Stimulated activated CD8-positive, alpha-beta memory T cell treated with anti-CD3 and anti-CD28 coated beads, Interleukin-12 subunit alpha, Interleukin-12 subunit beta, amount 100 ng/mL, for 4 hours (primary cell): ENCODE data around the gene CDH10.

ENCODE experiments used
- DNase-seq: peaks from one replicate; pipeline ENCODE4 v3.0.0-alpha.2; 2020; ENCODE audit warnings: low read depth

Gene CDH10

GRCh38 chr5:24598956-24599355 is 45.8 kb downstream of the CDH10 start:
- DNase-seq, result no peak

GRCh38 chr5:24595329-24595728 is 49.4 kb downstream of the CDH10 start:
- DNase-seq, result no peak

GRCh38 chr5:24591426-24591825 is 53.4 kb downstream of the CDH10 start:
- DNase-seq, result no peak

GRCh38 chr5:24589566-24589965 is 55.2 kb downstream of the CDH10 start:
- no peak for DNase-seq

- DNase-seq, result no peak
These were observed 59.0 kb downstream of the CDH10 start for GRCh38 chr5:24585751-24586150.

GRCh38 chr5:24571302-24571701 is 73.5 kb downstream of the CDH10 start:
- no peak for DNase-seq

GRCh38 chr5:24566933-24567332 is 77.8 kb downstream of the CDH10 start:
- DNase-seq, result no peak

GRCh38 chr5:24555229-24555628 is 89.5 kb downstream of the CDH10 start:
- no peak for DNase-seq

GRCh38 chr5:24547132-24547531 is 97.6 kb downstream of the CDH10 start:
- DNase-seq, result no peak

GRCh38 chr5:24539613-24540012 is 105.2 kb downstream of the CDH10 start:
- no peak for DNase-seq

- no peak for DNase-seq
These were observed 106.4 kb downstream of the CDH10 start for GRCh38 chr5:24538346-24538745.

- DNase-seq, result no peak
These were observed 109.1 kb downstream of the CDH10 start for GRCh38 chr5:24535646-24536045.

- DNase-seq, result no peak
These were observed 113.9 kb downstream of the CDH10 start for GRCh38 chr5:24530906-24531305.

- no peak for DNase-seq
These were observed 119.4 kb downstream of the CDH10 start for GRCh38 chr5:24525414-24525813.

- no peak for DNase-seq
These were observed 132.4 kb downstream of the CDH10 start for GRCh38 chr5:24512423-24512822.

GRCh38 chr5:24510523-24510988 is 134.2 kb downstream of the CDH10 start:
- DNase-seq, result no peak

GRCh38 chr5:24509943-24510342 is 134.8 kb downstream of the CDH10 start:
- DNase-seq, result no peak

GRCh38 chr5:24505258-24505657 is 139.5 kb downstream of the CDH10 start:
- no peak for DNase-seq

- no peak for DNase-seq
These were observed 147.1 kb downstream of the CDH10 start for GRCh38 chr5:24497591-24498157.

- no peak for DNase-seq
These were observed 147.6 kb downstream of the CDH10 start for GRCh38 chr5:24497145-24497544.

- no peak for DNase-seq
These were observed 148.5 kb downstream of the CDH10 start for GRCh38 chr5:24496268-24496667.

GRCh38 chr5:24492229-24492628 is 152.5 kb downstream of the CDH10 start:
- no peak for DNase-seq

GRCh38 chr5:24491490-24491889 is 153.3 kb downstream of the CDH10 start:
- DNase-seq, result no peak

GRCh38 chr5:24487368-24488229 is 157.2 kb downstream of the CDH10 start:
- no peak for DNase-seq
